ENCODE measurements around the gene TIMP3.

The TIMP3 gene

DNA sequence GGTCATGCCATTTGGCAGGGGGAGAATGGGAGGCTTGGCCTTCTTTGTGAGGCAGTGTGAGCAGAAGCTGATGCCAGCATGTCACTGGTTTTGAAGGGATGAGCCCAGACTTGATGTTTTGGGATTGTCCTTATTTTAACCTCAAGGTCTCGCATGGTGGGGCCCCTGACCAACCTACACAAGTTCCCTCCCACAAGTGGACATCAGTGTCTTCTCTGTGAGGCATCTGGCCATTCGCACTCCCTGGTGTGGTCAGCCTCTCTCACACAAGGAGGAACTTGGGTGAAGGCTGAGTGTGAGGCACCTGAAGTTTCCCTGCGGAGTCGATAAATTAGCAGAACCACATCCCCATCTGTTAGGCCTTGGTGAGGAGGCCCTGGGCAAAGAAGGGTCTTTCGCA is 59.8 kb downstream of the TIMP3 start:
- H3K4me3 ChIP-seq (ENCODE audit: low read depth, low read length): no peak overlapping the region
- TF ChIP-seq, protein P1, sequence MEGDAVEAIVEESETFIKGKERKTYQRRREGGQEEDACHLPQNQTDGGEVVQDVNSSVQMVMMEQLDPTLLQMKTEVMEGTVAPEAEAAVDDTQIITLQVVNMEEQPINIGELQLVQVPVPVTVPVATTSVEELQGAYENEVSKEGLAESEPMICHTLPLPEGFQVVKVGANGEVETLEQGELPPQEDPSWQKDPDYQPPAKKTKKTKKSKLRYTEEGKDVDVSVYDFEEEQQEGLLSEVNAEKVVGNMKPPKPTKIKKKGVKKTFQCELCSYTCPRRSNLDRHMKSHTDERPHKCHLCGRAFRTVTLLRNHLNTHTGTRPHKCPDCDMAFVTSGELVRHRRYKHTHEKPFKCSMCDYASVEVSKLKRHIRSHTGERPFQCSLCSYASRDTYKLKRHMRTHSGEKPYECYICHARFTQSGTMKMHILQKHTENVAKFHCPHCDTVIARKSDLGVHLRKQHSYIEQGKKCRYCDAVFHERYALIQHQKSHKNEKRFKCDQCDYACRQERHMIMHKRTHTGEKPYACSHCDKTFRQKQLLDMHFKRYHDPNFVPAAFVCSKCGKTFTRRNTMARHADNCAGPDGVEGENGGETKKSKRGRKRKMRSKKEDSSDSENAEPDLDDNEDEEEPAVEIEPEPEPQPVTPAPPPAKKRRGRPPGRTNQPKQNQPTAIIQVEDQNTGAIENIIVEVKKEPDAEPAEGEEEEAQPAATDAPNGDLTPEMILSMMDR (IDR thresholded peaks at IDR 0.05; ENCODE audit: low read depth, low read length): no peak
- TF ChIP-seq, protein P2, sequence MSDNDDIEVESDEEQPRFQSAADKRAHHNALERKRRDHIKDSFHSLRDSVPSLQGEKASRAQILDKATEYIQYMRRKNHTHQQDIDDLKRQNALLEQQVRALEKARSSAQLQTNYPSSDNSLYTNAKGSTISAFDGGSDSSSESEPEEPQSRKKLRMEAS (IDR thresholded peaks at IDR 0.05; ENCODE audit: low read depth, low read length): no peak
- TF ChIP-seq MYC (IDR thresholded peaks at IDR 0.05; ENCODE audit: low read depth, low read length): no peak
- no peak for TF ChIP-seq POLR2A (IDR thresholded peaks at IDR 0.05; ENCODE audit: extremely low read depth, insufficient read length)
- no peak for DNase-seq (ENCODE audit: low read depth)

DNA sequence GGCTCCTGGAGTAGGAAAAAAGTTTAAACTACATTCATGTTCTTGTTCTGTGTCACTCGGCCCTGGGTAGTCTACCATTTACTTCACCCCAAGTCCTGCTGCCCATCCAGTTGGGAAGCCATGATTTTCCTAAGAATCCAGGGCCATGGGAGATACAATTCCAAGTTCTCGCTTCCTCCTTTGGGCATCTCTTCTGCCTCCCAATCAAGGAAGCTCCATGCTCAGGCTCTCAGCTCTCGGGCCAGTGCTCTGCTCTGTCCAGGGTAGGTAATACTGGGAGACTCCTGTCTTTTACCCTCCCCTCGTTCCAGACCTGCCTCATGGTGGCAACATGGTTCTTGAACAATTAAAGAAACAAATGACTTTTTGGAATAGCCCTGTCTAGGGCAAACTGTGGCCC is 60.6 kb downstream of the TIMP3 start:
- DNase-seq (ENCODE audit: low read depth): no peak
- no peak overlapping the region for H3K4me3 ChIP-seq (ENCODE audit: low read depth, low read length)
- TF ChIP-seq, protein P2 (IDR thresholded peaks at IDR 0.05; ENCODE audit: low read depth, low read length): no peak
- TF ChIP-seq, protein P1 (IDR thresholded peaks at IDR 0.05; ENCODE audit: low read depth, low read length): no peak
- TF ChIP-seq MYC (IDR thresholded peaks at IDR 0.05; ENCODE audit: low read depth, low read length) (no peak), POLR2A (IDR thresholded peaks at IDR 0.05; ENCODE audit: extremely low read depth, insufficient read length) (no peak)

DNA sequence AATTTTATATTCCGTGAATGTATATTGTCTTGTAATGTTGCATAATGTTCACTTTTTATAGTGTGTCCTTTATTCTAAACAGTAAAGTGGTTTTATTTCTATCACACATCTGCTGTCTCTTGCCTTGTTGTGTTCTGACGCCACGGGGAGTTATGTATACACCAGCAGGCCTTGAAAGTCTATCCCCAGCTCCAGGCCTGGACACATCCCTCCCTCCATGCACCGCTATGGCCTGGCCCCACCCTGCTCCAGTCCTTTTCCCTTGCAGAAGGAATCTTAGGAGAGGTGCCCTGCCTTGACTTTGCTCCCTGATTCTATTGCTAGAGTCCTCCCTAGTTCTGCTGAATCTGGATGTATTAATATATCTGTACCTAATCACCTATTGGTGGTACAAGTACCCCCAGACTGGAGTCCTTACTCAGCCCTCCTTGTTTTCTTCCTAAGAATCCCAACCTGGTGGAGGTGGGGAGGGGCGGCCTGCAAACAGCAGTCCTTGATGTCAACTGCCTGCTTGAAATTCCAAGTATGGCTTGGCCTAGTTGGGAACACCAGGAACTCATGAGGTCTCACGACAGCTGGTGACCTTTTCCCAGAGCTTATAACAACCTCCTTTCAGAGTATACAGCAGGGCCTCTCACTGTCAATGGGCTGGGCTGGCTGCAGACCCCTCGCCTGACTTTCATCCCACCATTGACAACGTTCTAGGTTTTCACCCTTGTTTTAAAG is 61.6 kb downstream of the TIMP3 start:
- no peak for DNase-seq (ENCODE audit: low read depth)
- TF ChIP-seq, protein P2 (IDR thresholded peaks at IDR 0.05; ENCODE audit: low read depth, low read length): no peak
- TF ChIP-seq POLR2A (IDR thresholded peaks at IDR 0.05; ENCODE audit: extremely low read depth, insufficient read length) (no peak), MYC (IDR thresholded peaks at IDR 0.05; ENCODE audit: low read depth, low read length) (no peak)
- TF ChIP-seq, protein P1 (IDR thresholded peaks at IDR 0.05; ENCODE audit: low read depth, low read length): no peak
- no peak overlapping the region for H3K4me3 ChIP-seq (ENCODE audit: low read depth, low read length)

DNA sequence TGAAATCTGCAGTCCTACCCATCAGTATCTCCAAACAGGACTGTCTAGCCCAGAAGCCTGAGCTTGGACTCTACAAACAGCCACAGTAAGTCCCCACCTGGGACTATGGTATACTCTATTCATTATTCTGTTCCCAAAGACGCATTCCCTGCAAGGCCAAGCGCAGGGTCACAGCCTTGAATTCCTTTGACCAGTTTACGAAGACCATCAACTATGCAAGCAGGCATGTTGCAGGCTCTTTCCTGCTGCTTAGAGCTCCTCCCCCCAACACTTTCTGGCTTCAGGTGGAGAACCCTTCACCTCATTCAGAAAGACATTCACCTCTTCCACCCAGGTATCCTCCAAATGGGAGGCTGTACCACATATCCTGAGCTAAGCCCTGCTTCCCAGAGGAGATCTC is 62.5 kb downstream of the TIMP3 start:
- no peak overlapping the region for H3K4me3 ChIP-seq (ENCODE audit: low read depth, low read length)
- TF ChIP-seq POLR2A (IDR thresholded peaks at IDR 0.05; ENCODE audit: extremely low read depth, insufficient read length) (no peak), MYC (IDR thresholded peaks at IDR 0.05; ENCODE audit: low read depth, low read length) (no peak)
- TF ChIP-seq, protein P2 (IDR thresholded peaks at IDR 0.05; ENCODE audit: low read depth, low read length): no peak
- TF ChIP-seq, protein P1 (IDR thresholded peaks at IDR 0.05; ENCODE audit: low read depth, low read length): no peak
- no peak for DNase-seq (ENCODE audit: low read depth)

DNA sequence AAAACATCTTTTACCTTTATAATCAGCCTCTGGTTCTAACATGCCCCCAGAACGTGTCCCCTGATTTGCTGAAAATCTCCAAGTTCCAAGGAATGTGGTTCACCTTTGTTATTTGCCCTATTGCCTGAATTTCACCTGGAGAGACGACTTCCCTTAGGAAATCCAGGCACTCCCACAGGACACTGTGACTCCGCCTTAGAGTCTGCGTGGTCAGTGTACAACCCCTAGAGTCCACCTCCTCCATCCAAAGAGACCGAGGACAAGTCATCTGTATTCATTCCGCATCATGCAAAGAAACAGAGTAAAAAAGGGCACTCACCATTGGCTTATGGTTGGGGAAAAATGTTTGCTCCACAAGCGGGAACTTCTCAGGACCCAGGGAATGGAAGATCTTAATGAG is 63.1 kb downstream of the TIMP3 start:
- no peak for TF ChIP-seq POLR2A (IDR thresholded peaks at IDR 0.05; ENCODE audit: extremely low read depth, insufficient read length)
- TF ChIP-seq, protein P1 (IDR thresholded peaks at IDR 0.05; ENCODE audit: low read depth, low read length): no peak
- TF ChIP-seq, protein P2 (IDR thresholded peaks at IDR 0.05; ENCODE audit: low read depth, low read length): no peak
- TF ChIP-seq MYC (IDR thresholded peaks at IDR 0.05; ENCODE audit: low read depth, low read length): no peak
- no peak overlapping the region for H3K4me3 ChIP-seq (ENCODE audit: low read depth, low read length)
- DNase-seq (ENCODE audit: low read depth): no peak

Measured in NB4 (cell line).